Activated CD4-positive, CD25-positive, alpha-beta regulatory T cell (primary cell): ENCODE measurements around the gene SPDEF.

ENCODE experiments used
- DNase-seq, 4 experiments: peaks; one replicate each; lab custom pipeline; 2025; lab: John Stamatoyannopoulos, UW

Gene SPDEF

GRCh38 chr6:34563513-34563870 is 7.4 kb upstream of the SPDEF start:
- no peak for DNase-seq

- DNase-seq = no peak
These were observed 6.9 kb upstream of the SPDEF start for GRCh38 chr6:34562861-34563512.

GRCh38 chr6:34562350-34562749 is 6.2 kb upstream of the SPDEF start:
- no peak for DNase-seq

DNA sequence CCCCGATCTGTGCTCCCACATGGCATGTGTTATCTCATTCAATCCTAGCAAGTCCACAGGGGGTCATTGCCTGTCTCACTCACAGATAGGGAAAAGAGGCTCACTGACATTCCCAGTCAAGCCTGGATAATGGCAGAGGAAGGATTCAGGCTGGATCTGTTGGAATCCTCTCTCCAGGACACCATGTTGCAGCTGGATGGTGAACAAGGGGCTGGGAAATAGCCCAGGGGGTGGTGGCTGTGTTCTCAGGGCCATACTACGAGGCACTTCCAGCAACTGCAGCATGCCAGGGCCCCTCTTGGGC is 5.0 kb upstream of the SPDEF start:
- no peak for DNase-seq

- DNase-seq = no peak
These were observed 4.5 kb upstream of the SPDEF start for GRCh38 chr6:34560366-34561226.

DNA sequence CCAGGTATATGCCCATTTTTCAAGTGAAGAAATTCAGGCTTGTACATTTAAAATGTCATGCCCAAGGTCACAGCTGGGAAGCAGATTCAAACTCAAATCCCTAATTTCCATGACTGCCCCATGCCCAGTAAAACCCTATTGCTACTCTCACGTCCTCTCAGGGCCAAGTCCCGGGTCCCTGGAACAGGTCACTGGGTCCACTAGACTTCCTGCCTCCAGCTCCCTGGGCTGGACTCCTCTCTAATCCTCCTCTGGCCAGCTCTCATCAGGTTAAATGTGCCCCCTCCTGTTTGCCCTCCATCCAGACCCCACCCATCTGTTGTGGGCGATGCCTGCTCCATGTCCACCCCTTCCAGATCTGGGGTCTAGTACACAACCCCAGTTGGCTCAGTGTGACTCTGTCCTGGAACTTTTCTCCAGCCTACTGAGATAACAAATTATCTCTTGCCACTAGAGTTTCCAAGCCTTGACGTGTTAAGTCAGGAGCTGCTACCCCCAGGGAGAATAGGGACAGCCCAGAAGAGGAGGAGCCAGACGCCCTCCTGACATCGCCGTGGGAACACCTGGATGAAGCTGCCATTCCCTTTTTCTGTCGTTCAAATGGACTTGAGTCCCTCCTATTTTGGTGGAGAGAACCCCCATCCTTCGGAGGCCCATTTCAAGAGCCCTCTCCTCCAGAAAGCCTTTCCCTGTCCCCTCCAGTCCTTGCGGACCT is 3.7 kb upstream of the SPDEF start:
- DNase-seq = no peak

GRCh38 chr6:34558172-34558714 is 2.1 kb upstream of the SPDEF start:
- DNase-seq = no peak

GRCh38 chr6:34557228-34557627 is 1.1 kb upstream of the SPDEF start:
- no peak for DNase-seq

DNA sequence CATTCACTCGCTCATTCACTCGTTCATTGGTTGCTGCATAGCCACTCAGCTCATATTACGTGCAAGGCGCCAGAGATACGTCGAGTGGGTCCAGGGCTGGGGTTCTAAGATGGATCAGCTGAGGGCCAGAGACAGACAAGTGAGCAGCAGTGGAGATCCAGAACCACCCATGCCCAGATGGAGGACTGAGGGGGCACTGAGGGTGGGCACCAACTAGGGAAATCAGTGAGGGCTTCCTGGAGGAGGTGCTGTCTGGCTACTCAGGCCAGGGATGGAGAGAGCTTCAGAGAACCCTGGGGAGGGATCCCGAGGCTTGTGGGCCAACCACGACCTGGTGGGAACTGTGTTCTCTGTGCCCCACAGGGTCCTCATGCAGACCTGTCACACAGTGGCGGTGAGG is 364 bp upstream of the SPDEF start:
- no peak for DNase-seq

GRCh38 chr6:34555328-34555727 is 801 bp downstream of the SPDEF start:
- DNase-seq = no peak

- DNase-seq = no peak
These were observed 1.2 kb downstream of the SPDEF start for GRCh38 chr6:34555007-34555322.

- DNase-seq = no peak
These were observed 1.7 kb downstream of the SPDEF start for GRCh38 chr6:34554291-34555006.

- no peak for DNase-seq
These were observed 2.4 kb downstream of the SPDEF start for GRCh38 chr6:34553750-34554149.

DNA sequence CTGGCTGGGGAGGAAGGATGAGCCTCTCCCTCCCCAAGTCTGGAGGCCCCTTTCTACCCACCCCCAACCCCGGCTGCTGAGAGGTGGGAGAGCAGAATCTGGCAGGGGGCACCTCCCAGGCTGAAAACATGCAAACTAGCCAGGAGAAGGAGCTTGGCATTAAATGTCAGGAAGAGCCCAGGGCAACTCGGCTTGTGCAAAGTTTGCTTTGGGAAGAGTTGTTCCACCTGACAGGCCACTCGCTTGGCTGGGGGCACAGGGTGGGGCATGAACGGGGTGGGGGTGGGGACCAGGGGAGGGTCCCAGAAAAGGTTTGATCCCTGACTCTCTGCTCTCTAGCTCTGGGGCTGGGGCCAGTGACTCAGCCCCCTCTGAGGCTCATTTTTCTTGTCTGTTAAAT is 3.0 kb downstream of the SPDEF start:
- no peak for DNase-seq

- no peak for DNase-seq
These were observed 3.5 kb downstream of the SPDEF start for GRCh38 chr6:34552620-34553019.

DNA sequence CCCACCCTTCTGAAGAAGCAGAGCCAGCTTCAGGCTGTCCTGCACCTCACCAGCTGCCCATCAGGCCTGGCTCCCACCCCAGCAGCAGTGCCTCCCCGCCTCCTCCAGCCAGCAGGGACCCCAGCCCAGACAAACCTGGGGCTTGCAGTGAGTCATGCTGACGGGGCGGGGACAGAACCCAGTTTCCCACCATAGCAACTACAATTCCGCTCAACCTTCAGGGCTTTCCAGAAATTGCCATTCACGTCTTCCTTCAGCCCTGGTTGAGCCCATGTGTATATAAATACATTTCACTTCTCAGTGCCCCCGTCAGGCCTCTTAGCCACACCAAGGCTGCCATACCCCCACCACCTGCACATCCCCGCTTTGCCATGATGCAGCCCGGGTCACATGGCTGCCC is 4.4 kb downstream of the SPDEF start:
- DNase-seq = no peak

GRCh38 chr6:34549804-34550202 is 6.3 kb downstream of the SPDEF start:
- DNase-seq = no peak

DNA sequence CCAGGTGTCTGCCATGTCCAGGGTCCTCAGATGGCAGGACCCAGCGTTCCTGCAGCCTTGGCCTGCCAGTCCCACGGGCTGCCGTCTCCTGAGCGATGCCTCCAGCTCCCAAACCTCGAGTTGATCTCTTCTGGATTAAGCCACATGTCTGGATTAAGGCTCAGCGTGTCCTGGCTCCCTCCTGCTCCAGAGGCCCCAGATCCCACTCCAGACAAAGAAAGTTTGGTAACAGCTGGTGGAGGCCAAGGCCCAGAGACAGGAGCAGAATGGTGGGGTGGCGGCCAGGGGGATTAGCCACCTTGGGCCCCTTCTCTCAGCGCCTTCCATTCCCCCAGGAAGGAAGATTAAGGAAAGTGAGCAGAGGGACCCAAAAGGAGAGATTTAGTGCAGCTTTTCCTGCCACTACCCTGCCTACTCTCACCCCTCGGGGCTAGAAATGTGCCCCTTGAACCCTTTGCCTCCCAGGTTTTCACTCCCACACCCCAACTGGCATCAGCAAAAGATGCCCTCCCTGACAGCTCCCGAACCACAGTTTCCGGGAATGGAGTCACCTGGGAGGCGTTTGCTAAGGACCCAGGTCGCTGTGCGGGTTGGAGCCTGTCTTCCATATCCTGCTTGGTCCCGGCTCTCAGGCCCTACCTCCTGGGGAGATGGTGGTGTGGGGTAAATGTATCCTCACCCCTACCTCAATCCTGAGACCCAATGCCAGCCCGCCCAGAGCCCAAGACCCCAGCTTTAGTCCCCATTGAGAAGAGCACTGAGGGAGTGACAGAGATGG is 6.9 kb downstream of the SPDEF start:
- DNase-seq = no peak

DNA sequence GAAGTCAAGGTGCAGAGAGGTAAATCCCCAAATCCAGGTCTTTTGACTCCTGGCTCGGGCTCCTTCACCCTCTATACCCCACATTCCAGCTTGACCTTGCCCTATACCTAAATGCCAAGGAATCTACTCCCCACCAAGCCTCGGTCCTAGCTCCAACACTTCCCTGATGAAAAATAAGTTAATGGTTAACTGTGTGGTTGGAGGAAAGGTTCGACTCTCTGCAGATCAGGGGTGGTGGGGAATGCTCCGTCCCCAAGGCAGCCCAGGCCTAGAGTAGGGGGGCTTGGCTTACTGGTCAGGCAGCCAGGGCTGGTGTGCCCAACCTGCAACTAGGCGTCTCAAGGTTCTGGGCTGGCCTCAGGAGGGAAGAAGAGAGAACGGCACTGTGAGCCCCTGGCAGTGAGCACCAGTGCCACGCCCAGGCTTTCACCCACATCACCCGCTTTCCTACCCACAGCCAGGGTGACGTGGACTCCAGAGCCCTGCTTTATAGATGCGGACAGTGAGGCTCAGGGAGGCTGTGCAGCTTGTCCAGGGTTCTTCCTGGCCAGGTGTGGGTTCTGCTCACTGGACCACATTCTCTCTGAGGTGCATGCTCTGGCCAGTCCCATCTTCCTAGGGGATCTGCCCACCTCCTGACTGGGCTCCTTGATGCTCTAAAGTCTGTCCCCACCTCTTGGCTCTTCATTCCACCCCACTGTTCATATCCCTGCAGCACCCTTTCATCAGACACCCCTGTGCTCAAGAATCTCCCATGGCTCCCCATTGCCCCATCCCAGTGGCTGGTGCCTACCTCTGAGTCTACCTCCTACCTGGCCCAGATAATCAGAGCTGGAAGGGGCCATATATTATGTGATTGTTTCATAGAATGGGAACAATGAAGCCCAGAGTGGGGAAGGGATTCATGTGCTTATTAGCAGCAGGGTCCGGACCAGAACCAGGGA is 8.2 kb downstream of the SPDEF start:
- DNase-seq = no peak

DNA sequence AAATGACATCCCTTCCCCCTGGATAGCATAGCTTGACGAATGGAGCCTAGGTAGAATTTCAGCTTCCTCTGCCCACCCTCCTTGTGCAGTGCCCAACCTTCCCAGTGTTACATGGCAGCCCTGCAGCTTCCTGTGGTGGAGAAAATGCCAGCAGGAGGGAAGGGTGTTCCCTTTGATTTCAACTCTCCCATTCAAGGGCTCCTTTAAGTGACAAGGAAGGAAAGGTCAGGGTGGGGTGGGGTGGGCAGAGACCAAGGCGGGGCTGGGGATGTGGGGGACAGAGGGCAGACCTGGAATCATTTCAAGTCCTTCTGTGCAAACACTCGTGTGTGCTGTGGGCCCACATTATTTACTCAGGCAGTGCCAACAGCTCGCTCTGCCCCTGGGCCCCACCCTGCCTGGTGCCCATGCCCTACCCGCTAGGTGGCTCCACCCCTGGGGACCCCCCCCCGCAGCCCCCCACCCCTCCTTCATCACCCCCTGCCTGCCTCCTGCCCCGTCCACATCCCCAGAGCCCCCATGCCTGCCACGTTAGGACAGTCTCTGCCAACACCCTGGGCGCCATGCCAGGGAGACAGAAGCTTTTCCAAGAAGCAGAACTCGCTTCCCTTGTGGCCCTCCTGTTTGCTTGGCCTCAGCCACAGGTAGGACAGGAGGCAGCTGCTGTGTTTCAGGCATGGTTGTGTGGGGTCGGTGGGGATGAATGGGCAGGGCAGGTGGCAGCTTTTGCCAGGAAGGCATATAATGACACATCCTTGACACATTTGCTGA is 9.4 kb downstream of the SPDEF start:
- no peak for DNase-seq
